Measurements from ENCODE around the gene ARHGEF7.

DNA sequence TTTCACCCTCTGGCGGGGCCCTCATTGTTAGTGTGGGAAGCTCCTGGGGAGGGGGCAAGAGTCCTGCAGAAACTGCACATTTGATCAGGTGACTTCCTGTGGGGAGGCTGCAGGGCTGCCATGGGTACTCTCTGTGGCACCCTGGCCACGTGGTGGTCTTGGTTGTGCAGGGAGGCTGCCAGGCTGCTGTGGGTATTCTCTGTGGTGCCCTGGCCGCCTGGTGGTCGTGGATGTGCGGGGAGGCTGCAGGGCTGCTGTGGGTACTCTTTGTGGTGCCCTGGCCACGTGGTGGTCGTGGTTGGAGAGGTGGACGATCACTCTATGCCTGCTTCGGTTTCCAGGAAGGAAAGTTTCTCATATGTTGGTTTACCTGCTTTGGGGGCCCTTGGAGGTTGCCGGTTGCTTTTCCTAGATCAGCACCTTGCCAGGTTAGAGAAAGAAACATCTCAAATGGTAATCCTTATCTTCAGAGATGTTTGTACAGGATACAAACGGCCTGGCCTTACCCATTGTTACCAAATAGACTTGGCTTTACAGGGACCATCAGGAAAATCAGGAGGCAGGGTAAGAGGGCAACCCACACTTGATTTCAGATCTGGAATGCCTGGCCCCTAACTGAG, 228.2 kb downstream of the ARHGEF7 start:
- TF ChIP-seq EP300 (IDR thresholded peaks at IDR 0.05) (no peak), POLR2A (IDR thresholded peaks at IDR 0.05) (no peak)
- TF ChIP-seq, protein P1, sequence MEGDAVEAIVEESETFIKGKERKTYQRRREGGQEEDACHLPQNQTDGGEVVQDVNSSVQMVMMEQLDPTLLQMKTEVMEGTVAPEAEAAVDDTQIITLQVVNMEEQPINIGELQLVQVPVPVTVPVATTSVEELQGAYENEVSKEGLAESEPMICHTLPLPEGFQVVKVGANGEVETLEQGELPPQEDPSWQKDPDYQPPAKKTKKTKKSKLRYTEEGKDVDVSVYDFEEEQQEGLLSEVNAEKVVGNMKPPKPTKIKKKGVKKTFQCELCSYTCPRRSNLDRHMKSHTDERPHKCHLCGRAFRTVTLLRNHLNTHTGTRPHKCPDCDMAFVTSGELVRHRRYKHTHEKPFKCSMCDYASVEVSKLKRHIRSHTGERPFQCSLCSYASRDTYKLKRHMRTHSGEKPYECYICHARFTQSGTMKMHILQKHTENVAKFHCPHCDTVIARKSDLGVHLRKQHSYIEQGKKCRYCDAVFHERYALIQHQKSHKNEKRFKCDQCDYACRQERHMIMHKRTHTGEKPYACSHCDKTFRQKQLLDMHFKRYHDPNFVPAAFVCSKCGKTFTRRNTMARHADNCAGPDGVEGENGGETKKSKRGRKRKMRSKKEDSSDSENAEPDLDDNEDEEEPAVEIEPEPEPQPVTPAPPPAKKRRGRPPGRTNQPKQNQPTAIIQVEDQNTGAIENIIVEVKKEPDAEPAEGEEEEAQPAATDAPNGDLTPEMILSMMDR (IDR thresholded peaks at IDR 0.05), result no peak
